SJSA1 (cell line): ENCODE results near the gene AQP12B. TPM values are rescaled to one million over a fixed set of nuclear protein-coding genes. Genes with fewer than 3 reads are reported as not detected.

Source experiments
- DNase-seq, 2 experiments: peaks; one replicate each; pipeline ENCODE4 v3.0.0-alpha.2; 2015 to 2020; ENCODE audit warnings: low spot score in 2 of 2, low read depth in 1 of 2
- H3K27ac ChIP-seq: fragments of 250-450 bp; sonication (Bioruptor Pico); 2 replicates; pipeline ENCODE4 v1.5.1; 2020; ENCODE audit warnings: mild to moderate bottlenecking, moderate library complexity
- H3K27me3 ChIP-seq: fragments of 250-450 bp; sonication (Bioruptor Pico); replicated peaks from 2 replicates; pipeline ENCODE4 v1.5.1; 2020; ENCODE audit warnings: mild to moderate bottlenecking, moderate library complexity
- H3K36me3 ChIP-seq: fragments of 250-450 bp; sonication (Bioruptor Pico); 2 replicates; pipeline ENCODE4 v1.5.1; 2020; ENCODE audit warnings: mild to moderate bottlenecking
- H3K4me1 ChIP-seq: fragments of 250-450 bp; sonication (Bioruptor Pico); replicated peaks from 2 replicates; pipeline ENCODE4 v1.6.1; 2021; ENCODE audit warnings: mild to moderate bottlenecking
- H3K4me3 ChIP-seq: fragments of 250-450 bp; sonication (Bioruptor Pico); 2 replicates; pipeline ENCODE4 v1.5.1; 2020; ENCODE audit warnings: mild to moderate bottlenecking
- H3K9me3 ChIP-seq: fragments of 250-450 bp; sonication (Bioruptor Pico); replicated peaks from 2 replicates; pipeline ENCODE4 v1.5.1; 2020; ENCODE audit warnings: mild to moderate bottlenecking
- total RNA-seq: library from RNA; depleted of rRNA; stranded (reverse); fragments of >200 nt; shearing (Covaris generic); gene quantifications from 2 replicates; pipeline ENCODE4 v1.2.3, GENCODE V29; 2014

The AQP12B gene
- total RNA-seq, 1 experiment from 2014 or later, result not detected

- H3K36me3 ChIP-seq, result no peaks in the 10 kb centered on the region
- peaks cover 84% of the 10 kb centered on the region for H3K27me3 ChIP-seq
- no peaks in the 10 kb centered on the region for H3K9me3 ChIP-seq
- no peaks in the 10 kb centered on the region for H3K4me1 ChIP-seq
- DNase-seq, result no peak
- no peak overlapping the region for H3K4me3 ChIP-seq
- no peak overlapping the region for H3K27ac ChIP-seq
Measured at GRCh38 chr2:240648155-240648649, 34.5 kb downstream of the AQP12B start.

GRCh38 chr2:240647503-240648154 lies 35.1 kb downstream of the AQP12B start:
- no peaks in the 10 kb centered on the region for H3K4me1 ChIP-seq
- no peak overlapping the region for H3K4me3 ChIP-seq
- no peaks in the 10 kb centered on the region for H3K9me3 ChIP-seq
- H3K36me3 ChIP-seq, result no peaks in the 10 kb centered on the region
- H3K27ac ChIP-seq, result no peak overlapping the region
- DNase-seq, result no peak
- H3K27me3 ChIP-seq, result peaks cover 84% of the 10 kb centered on the region

GRCh38 chr2:240646900-240647502 lies 35.7 kb downstream of the AQP12B start:
- Histone ChIP-seq H3K36me3 (no peaks in the 10 kb centered on the region), H3K27ac (no peak overlapping the region), H3K27me3 (peaks cover 81% of the 10 kb centered on the region), H3K4me1 (no peaks in the 10 kb centered on the region), H3K4me3 (no peak overlapping the region), H3K9me3 (no peaks in the 10 kb centered on the region)
- no peak for DNase-seq

- H3K36me3 ChIP-seq, result no peaks in the 10 kb centered on the region
- no peaks in the 10 kb centered on the region for H3K9me3 ChIP-seq
- no peak overlapping the region for H3K27ac ChIP-seq
- no peaks in the 10 kb centered on the region for H3K4me1 ChIP-seq
- H3K4me3 ChIP-seq, result no peak overlapping the region
- peaks cover 76% of the 10 kb centered on the region for H3K27me3 ChIP-seq
- DNase-seq, result no peak
Measured at GRCh38 chr2:240646176-240646899, 36.3 kb downstream of the AQP12B start.

GRCh38 chr2:240645801-240646175 lies 36.9 kb downstream of the AQP12B start:
- no peaks in the 10 kb centered on the region for H3K4me1 ChIP-seq
- H3K4me3 ChIP-seq, result no peak overlapping the region
- peaks cover 70% of the 10 kb centered on the region for H3K27me3 ChIP-seq
- no peaks in the 10 kb centered on the region for H3K36me3 ChIP-seq
- H3K27ac ChIP-seq, result no peak overlapping the region
- H3K9me3 ChIP-seq, result no peaks in the 10 kb centered on the region
- DNase-seq, result no peak

GRCh38 chr2:240645346-240645745 lies 37.3 kb downstream of the AQP12B start:
- H3K27ac ChIP-seq, result no peak overlapping the region
- no peaks in the 10 kb centered on the region for H3K9me3 ChIP-seq
- no peak for DNase-seq
- H3K4me3 ChIP-seq, result no peak overlapping the region
- H3K36me3 ChIP-seq, result no peaks in the 10 kb centered on the region
- no peaks in the 10 kb centered on the region for H3K4me1 ChIP-seq
- H3K27me3 ChIP-seq, result peaks cover 67% of the 10 kb centered on the region

- no peak for DNase-seq
- Histone ChIP-seq H3K27me3 (peaks cover 62% of the 10 kb centered on the region), H3K4me1 (no peaks in the 10 kb centered on the region), H3K9me3 (no peaks in the 10 kb centered on the region), H3K27ac (no peak overlapping the region), H3K36me3 (no peaks in the 10 kb centered on the region), H3K4me3 (no peak overlapping the region)
Measured at GRCh38 chr2:240644859-240645301, 37.8 kb downstream of the AQP12B start.

GRCh38 chr2:240644171-240644651 lies 38.5 kb downstream of the AQP12B start:
- no peak overlapping the region for H3K4me3 ChIP-seq
- DNase-seq, result no peak

GRCh38 chr2:240643811-240644150 lies 38.9 kb downstream of the AQP12B start:
- no peak overlapping the region for H3K4me3 ChIP-seq
- H3K27me3 ChIP-seq, result peaks cover 59% of the 10 kb centered on the region
- DNase-seq, result no peak
- no peaks in the 10 kb centered on the region for H3K9me3 ChIP-seq
- no peak overlapping the region for H3K27ac ChIP-seq
- H3K4me1 ChIP-seq, result no peaks in the 10 kb centered on the region
- no peaks in the 10 kb centered on the region for H3K36me3 ChIP-seq

More at GRCh38 chr2:240644171-240644651, 38.5 kb downstream of the AQP12B start:
- H3K27ac ChIP-seq, result no peak overlapping the region
- H3K27me3 ChIP-seq, result peaks cover 59% of the 10 kb centered on the region
- H3K4me1 ChIP-seq, result no peaks in the 10 kb centered on the region
- no peaks in the 10 kb centered on the region for H3K9me3 ChIP-seq
- no peaks in the 10 kb centered on the region for H3K36me3 ChIP-seq

- peaks cover 59% of the 10 kb centered on the region for H3K27me3 ChIP-seq
- no peak overlapping the region for H3K27ac ChIP-seq
- H3K4me3 ChIP-seq, result no peak overlapping the region
- H3K9me3 ChIP-seq, result no peaks in the 10 kb centered on the region
- no peaks in the 10 kb centered on the region for H3K4me1 ChIP-seq
- DNase-seq, result no peak
- no peaks in the 10 kb centered on the region for H3K36me3 ChIP-seq
Measured at GRCh38 chr2:240643093-240643810, 39.4 kb downstream of the AQP12B start.

GRCh38 chr2:240642806-240643092 lies 39.9 kb downstream of the AQP12B start:
- DNase-seq, result no peak
- Histone ChIP-seq H3K27ac (no peak overlapping the region), H3K4me1 (no peaks in the 10 kb centered on the region), H3K9me3 (no peaks in the 10 kb centered on the region), H3K36me3 (no peaks in the 10 kb centered on the region), H3K27me3 (peaks cover 60% of the 10 kb centered on the region), H3K4me3 (no peak overlapping the region)

GRCh38 chr2:240642061-240642805 lies 40.5 kb downstream of the AQP12B start:
- Histone ChIP-seq H3K27ac (no peak overlapping the region), H3K36me3 (no peaks in the 10 kb centered on the region), H3K4me1 (no peaks in the 10 kb centered on the region), H3K4me3 (no peak overlapping the region), H3K27me3 (peaks cover 55% of the 10 kb centered on the region), H3K9me3 (no peaks in the 10 kb centered on the region)
- DNase-seq, result no peak

- Histone ChIP-seq H3K36me3 (no peaks in the 10 kb centered on the region), H3K9me3 (no peaks in the 10 kb centered on the region), H3K27me3 (peaks cover 43% of the 10 kb centered on the region), H3K27ac (no peak overlapping the region), H3K4me1 (no peaks in the 10 kb centered on the region), H3K4me3 (no peak overlapping the region)
- no peak for DNase-seq
Measured at GRCh38 chr2:240640939-240641338, 41.7 kb downstream of the AQP12B start.
